ENCODE data around the gene GPR119. TPM values are rescaled to one million over a fixed set of nuclear protein-coding genes. Genes with fewer than 3 reads are reported as not detected.

GPR119 gene
- total RNA-seq, 1 experiment from 2014 or later, result not detected

GRCh38 chrX:130351567-130351966, 33.9 kb downstream of the GPR119 start:
- Histone ChIP-seq H4K20me1 (ENCODE audit: control insufficient read depth, insufficient read depth, insufficient read length) (no peaks in the 10 kb centered on the region), H3K23me2 (ENCODE audit: insufficient read length, low read depth, low read length, poor library complexity, severe bottlenecking) (no peaks in the 10 kb centered on the region), H4K8ac (replicated peaks; ENCODE audit: insufficient read length, low read depth, low read length) (no peak overlapping the region), H2BK120ac (ENCODE audit: low read depth, low read length, poor library complexity, severe bottlenecking) (no peak overlapping the region), H2AK5ac (ENCODE audit: insufficient read length, low read length) (no peak overlapping the region), H3K4me1 (ENCODE audit: insufficient read depth, low read length) (no peaks in the 10 kb centered on the region), H3K27ac (ENCODE audit: insufficient read length, low read depth, low read length) (no peak overlapping the region), H3K9ac (ENCODE audit: extremely low read depth, insufficient read length, low read length) (no peak overlapping the region), H3K79me2 (ENCODE audit: insufficient read depth, low read length) (no peaks in the 10 kb centered on the region), H2BK15ac (ENCODE audit: low read depth, low read length) (no peak overlapping the region), H3T11ph (ENCODE audit: low read length) (no peak overlapping the region), H3K9me3 (ENCODE audit: control insufficient read depth, low read depth, low read length) (no peaks in the 10 kb centered on the region), H4K91ac (ENCODE audit: insufficient read length, low read depth, low read length) (no peak overlapping the region), H3K56ac (ENCODE audit: insufficient read length, low read depth, low read length) (no peak overlapping the region), H2BK12ac (ENCODE audit: insufficient read length, low read depth, low read length) (no peak overlapping the region), H3K18ac (ENCODE audit: insufficient read length, low read depth, low read length) (no peak overlapping the region), H3K23ac (ENCODE audit: insufficient read length, low read depth, low read length) (no peak overlapping the region), H2BK5ac (ENCODE audit: insufficient read length, low read length) (no peak overlapping the region), H3K27me3 (ENCODE audit: insufficient read depth, low read length) (no peaks in the 10 kb centered on the region), H3K14ac (ENCODE audit: insufficient read depth, low read length) (no peak overlapping the region), H4K5ac (ENCODE audit: insufficient read length, low read depth, low read length) (no peak overlapping the region), H3K79me1 (ENCODE audit: insufficient read depth, low read depth, low read length, poor library complexity, severe bottlenecking) (no peaks in the 10 kb centered on the region), H2BK20ac (ENCODE audit: low read depth, low read length, poor library complexity, severe bottlenecking) (no peak overlapping the region), H3K4me2 (ENCODE audit: insufficient read depth, insufficient read length, low read length) (no peak overlapping the region), H2AFZ (ENCODE audit: low read length) (no peak overlapping the region), H3K4ac (ENCODE audit: low read depth, low read length) (no peak overlapping the region)
- H3K36me3 Mint-ChIP-seq (ENCODE audit: insufficient read depth in 1 of 3, low read depth in 3 of 3), result peaks cover 3 to 30% (median 8%) of the 10 kb centered on the region in 3 experiments; a peak in 5 of 7 replicates
- H3K27ac Mint-ChIP-seq, result no peak overlapping the region
- H3K27me3 Mint-ChIP-seq (ENCODE audit: low read depth), result no peaks in the 10 kb centered on the region
- no peak for DNase-seq
- TF ChIP-seq CTCF (conservative IDR thresholded peaks at IDR 0.05), result no peak
- no peak overlapping the region for H3K4me3 Mint-ChIP-seq
- no peaks in the 10 kb centered on the region for H3K4me1 Mint-ChIP-seq
- H3K9me3 Mint-ChIP-seq, result peaks cover 0 to 36% of the 10 kb centered on the region in 2 experiments; a peak in 3 of 5 replicates
- no CpG with 5 or more reads among the region's 3 CpGs for WGBS (ENCODE audit: extremely low coverage, insufficient read length, low lambda C conversion rate)
